Glutamatergic neuron (in vitro differentiated cells): ENCODE measurements around the gene SLC26A5. TPM values are rescaled to one million over a fixed set of nuclear protein-coding genes. Genes with fewer than 3 reads are reported as not detected.

Source experiments
- DNase-seq: peaks from one replicate; pipeline ENCODE4 v3.0.0; 2022
- H3K27ac Mint-ChIP-seq: one replicate; pipeline ENCODE4 v1.8.0; 2020; ENCODE audit warnings: mild to moderate bottlenecking, mixed read lengths, inconsistent platforms; ENCODE audit not compliant: unreplicated experiment
- H3K27me3 Mint-ChIP-seq: one replicate; pipeline ENCODE4 v1.8.0; 2020; ENCODE audit warnings: mild to moderate bottlenecking, moderate library complexity, mixed read lengths, inconsistent platforms; ENCODE audit not compliant: unreplicated experiment
- H3K36me3 Mint-ChIP-seq: one replicate; pipeline ENCODE4 v1.8.0; 2020; ENCODE audit warnings: mild to moderate bottlenecking, mixed read lengths, inconsistent platforms; ENCODE audit not compliant: unreplicated experiment
- H3K4me1 Mint-ChIP-seq: one replicate; pipeline ENCODE4 v1.8.0; 2020; ENCODE audit warnings: mild to moderate bottlenecking, low read depth, mixed read lengths, inconsistent platforms; ENCODE audit not compliant: unreplicated experiment
- H3K4me3 Mint-ChIP-seq: one replicate; pipeline ENCODE4 v1.8.0; 2020; ENCODE audit warnings: mild to moderate bottlenecking, mixed read lengths, inconsistent platforms; ENCODE audit not compliant: unreplicated experiment
- H3K9me3 Mint-ChIP-seq: one replicate; pipeline ENCODE4 v1.8.0; 2020; ENCODE audit warnings: mild to moderate bottlenecking, moderate library complexity, mixed read lengths, inconsistent platforms; ENCODE audit not compliant: unreplicated experiment
- CTCF ChIP-seq: fragments of 200-600 bp; sonication (generic); IDR thresholded peaks from one replicate; pipeline ENCODE4 v1.5.0; 2021; ENCODE audit not compliant: partially characterized antibody, unreplicated experiment
- total RNA-seq: library from RNA; stranded (reverse); fragmentation: NEBNext Ultra II Directional; extraction: Animal tissue kit (Norgen Biotek cat#: 25700); gene quantifications from one replicate; pipeline ENCODE4 v1.2.1, GENCODE V29; 2021; ENCODE audit not compliant: unreplicated experiment

Gene SLC26A5
- total RNA-seq, 1 donor from 2014 or later: not detected

DNA sequence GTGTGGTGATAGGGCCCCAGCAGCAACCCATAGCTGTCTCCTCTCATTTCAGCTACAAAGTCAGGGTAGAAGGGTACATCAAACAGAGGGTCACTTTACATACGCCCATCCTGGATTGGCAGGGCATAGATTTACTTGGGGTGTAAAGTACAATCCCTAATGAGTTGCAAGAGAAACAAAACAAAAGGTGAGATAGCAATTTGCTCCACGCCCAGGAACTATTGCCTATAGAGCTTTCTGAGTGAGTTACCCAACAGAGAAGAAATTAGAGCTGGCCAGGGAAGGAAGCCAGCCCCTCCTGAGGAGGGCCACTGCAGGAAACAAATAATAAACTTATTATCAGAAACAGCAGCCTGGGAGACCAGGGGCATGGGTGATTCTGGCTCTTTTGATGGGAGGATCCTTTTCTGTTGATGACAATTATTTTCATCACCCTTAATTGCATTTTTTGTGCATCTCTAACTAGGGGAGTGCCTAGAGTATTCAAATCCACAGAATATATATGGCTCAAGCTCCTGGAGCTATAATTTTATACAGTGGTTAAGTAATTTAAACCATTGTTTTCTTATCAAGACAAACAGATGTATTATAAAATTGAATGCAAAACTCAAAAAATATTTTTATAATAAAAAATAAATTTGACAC, 47.4 kb downstream of the SLC26A5 start:
- peaks cover 1% of the 10 kb centered on the region for H3K9me3 Mint-ChIP-seq
- no peaks in the 10 kb centered on the region for H3K36me3 Mint-ChIP-seq
- no peak for TF ChIP-seq CTCF
- H3K27ac Mint-ChIP-seq: no peak overlapping the region
- H3K4me3 Mint-ChIP-seq: no peak overlapping the region
- no peaks in the 10 kb centered on the region for H3K4me1 Mint-ChIP-seq
- DNase-seq: no peak
- H3K27me3 Mint-ChIP-seq: no peaks in the 10 kb centered on the region

GRCh38 chr7:103396471-103396870, 49.5 kb downstream of the SLC26A5 start:
- peaks cover 1% of the 10 kb centered on the region for H3K9me3 Mint-ChIP-seq
- H3K27me3 Mint-ChIP-seq: no peaks in the 10 kb centered on the region
- no peaks in the 10 kb centered on the region for H3K36me3 Mint-ChIP-seq
- H3K4me3 Mint-ChIP-seq: no peak overlapping the region
- TF ChIP-seq CTCF: no peak
- no peaks in the 10 kb centered on the region for H3K4me1 Mint-ChIP-seq
- no peak overlapping the region for H3K27ac Mint-ChIP-seq
- DNase-seq: no peak

- TF ChIP-seq CTCF: no peak
- DNase-seq: no peak
- Mint-ChIP-seq H3K27me3 (no peaks in the 10 kb centered on the region), H3K4me3 (no peak overlapping the region), H3K4me1 (no peaks in the 10 kb centered on the region), H3K27ac (no peak overlapping the region), H3K9me3 (peaks cover under 1% of the 10 kb centered on the region), H3K36me3 (no peaks in the 10 kb centered on the region)
Observed at GRCh38 chr7:103395071-103395470, 50.9 kb downstream of the SLC26A5 start.

GRCh38 chr7:103394566-103394965, 51.4 kb downstream of the SLC26A5 start:
- Mint-ChIP-seq H3K4me1 (no peaks in the 10 kb centered on the region), H3K27me3 (no peaks in the 10 kb centered on the region), H3K4me3 (no peak overlapping the region), H3K27ac (no peak overlapping the region), H3K9me3 (no peaks in the 10 kb centered on the region), H3K36me3 (no peaks in the 10 kb centered on the region)
- no peak for DNase-seq
- TF ChIP-seq CTCF: no peak

DNA sequence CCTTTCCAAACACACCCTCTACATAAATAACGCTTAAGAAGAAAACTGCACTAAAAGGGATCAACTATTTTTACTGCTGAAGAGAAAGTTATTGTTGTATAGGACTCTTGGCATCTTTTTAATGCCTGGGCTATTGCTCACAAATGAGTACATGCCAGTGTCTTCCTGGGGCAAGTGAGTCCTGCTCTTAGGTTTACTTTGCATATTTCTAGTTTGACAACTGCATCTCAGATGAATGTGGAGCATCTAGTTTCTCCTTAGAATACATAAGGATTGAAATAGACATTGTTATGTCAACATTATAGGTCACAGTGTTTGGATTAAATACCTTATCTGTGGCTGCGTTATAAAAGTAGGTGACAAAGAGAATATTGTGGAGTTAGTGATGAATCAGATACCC, 54.0 kb downstream of the SLC26A5 start:
- Mint-ChIP-seq H3K27ac (no peak overlapping the region), H3K4me3 (no peak overlapping the region), H3K27me3 (no peaks in the 10 kb centered on the region), H3K36me3 (no peaks in the 10 kb centered on the region), H3K4me1 (no peaks in the 10 kb centered on the region), H3K9me3 (no peaks in the 10 kb centered on the region)
- TF ChIP-seq CTCF: no peak
- DNase-seq: no peak
